OCI-LY7 (cell line): ENCODE data around the gene HLA-B. TPM values are rescaled to one million over a fixed set of nuclear protein-coding genes. Genes with fewer than 3 reads are reported as not detected.

Experiments used
- BruUV-seq: library from RNA; stranded (reverse); fragments of 400-500 nt; replicated peaks from 2 replicates; lab custom pipeline; 2021; lab: Mats Ljungman, UMichigan
- CTCF ChIA-PET: fragments of 300-600 bp; sonication (Branson Sonifier 250); formaldehyde crosslinking; loops from one replicate; lab custom pipeline; 2022; ENCODE audit warnings: antibody characterized with exemption; ENCODE audit not compliant: unreplicated experiment; lab: Charles Lee
- POLR2A ChIA-PET: fragments of 300-600 bp; sonication (Branson Sonifier 250); formaldehyde crosslinking; loops from one replicate; lab custom pipeline; 2022; ENCODE audit warnings: antibody characterized with exemption; lab: Charles Lee
- DNase-seq: peaks from one replicate; pipeline ENCODE4 v3.0.0-alpha.2; 2015; ENCODE audit warnings: low spot score
- H2AFZ ChIP-seq: fragments of 200-600 bp; sonication (generic), shearing (Covaris generic); 2 replicates; pipeline ENCODE4 v1.6.1; 2014; ENCODE audit warnings: mild to moderate bottlenecking, antibody characterized with exemption, low read length, moderate library complexity
- H3K27ac ChIP-seq: fragments of 200-600 bp; sonication (generic); 2 replicates; pipeline ENCODE4 v1.5.1; 2014; ENCODE audit warnings: mixed run types, low read depth, mild to moderate bottlenecking, moderate library complexity, low read length, inconsistent platforms; ENCODE audit not compliant: poor library complexity, severe bottlenecking
- H3K36me3 ChIP-seq: fragments of 200-600 bp; sonication (generic); 2 replicates; pipeline ENCODE4 v1.6.1; 2014; ENCODE audit warnings: mild to moderate bottlenecking, antibody characterized with exemption, low read length, moderate library complexity, mixed read lengths; ENCODE audit not compliant: insufficient read depth
- H3K4me1 ChIP-seq: fragments of 200-600 bp; sonication (generic); 2 replicates; pipeline ENCODE4 v1.5.1; 2014; ENCODE audit warnings: mild to moderate bottlenecking, low read length; ENCODE audit not compliant: insufficient read depth, poor library complexity, severe bottlenecking
- H3K4me2 ChIP-seq: fragments of 200-600 bp; sonication (generic); 2 replicates; pipeline ENCODE4 v1.6.1; 2014; ENCODE audit warnings: mild to moderate bottlenecking, low read length
- H3K4me3 ChIP-seq: fragments of 200-600 bp; sonication (generic); 2 replicates; pipeline ENCODE4 v1.5.1; 2014; ENCODE audit warnings: mild to moderate bottlenecking, low read depth, low read length; ENCODE audit not compliant: poor library complexity, severe bottlenecking
- H3K79me2 ChIP-seq: fragments of 200-600 bp; sonication (generic); 2 replicates; pipeline ENCODE4 v1.6.1; 2016; ENCODE audit warnings: low read depth, mild to moderate bottlenecking, low read length, moderate library complexity, mixed read lengths; ENCODE audit not compliant: insufficient read depth
- H3K9me2 ChIP-seq: fragments of 200-600 bp; sonication (generic); 2 replicates; pipeline ENCODE4 v1.6.1; 2016; ENCODE audit warnings: mild to moderate bottlenecking, low read length, mixed read lengths; ENCODE audit not compliant: insufficient read depth
- H3K9me3 ChIP-seq: fragments of 200-600 bp; sonication (generic); 2 replicates; pipeline ENCODE4 v1.6.1; 2014; ENCODE audit warnings: mild to moderate bottlenecking, mixed run types, low read length, mixed read lengths
- H4K20me1 ChIP-seq: fragments of 200-600 bp; sonication (generic); 2 replicates; pipeline ENCODE4 v1.6.1; 2014; ENCODE audit warnings: mild to moderate bottlenecking, antibody characterized with exemption, low read length, moderate library complexity, mixed read lengths; ENCODE audit not compliant: insufficient read depth
- CTCF ChIP-seq: fragments of 200-600 bp; sonication (generic); conservative IDR thresholded peaks from 2 replicates; pipeline ENCODE4 v1.5.1; 2014; ENCODE audit warnings: mild to moderate bottlenecking, antibody characterized with exemption, low read length, moderate library complexity, mixed read lengths
- EZH2phosphoT487 ChIP-seq: fragments of 200-600 bp; sonication (generic); IDR thresholded peaks from 2 replicates; pipeline ENCODE4 v1.6.1; 2018; ENCODE audit warnings: low read depth, borderline replicate concordance, mild to moderate bottlenecking, mixed run types, antibody characterized with exemption, low read length, moderate library complexity, mixed read lengths
- intact Hi-C: fragments of 100-400 bp; cut with micrococcal nuclease; formaldehyde crosslinking; loops from one replicate; pipeline ENCODE4 v1.10.0; 2022; ENCODE audit not compliant: unreplicated experiment
- total RNA-seq, 2 experiments: library from RNA; depleted of rRNA in 1 of 2; stranded (reverse); fragments of >200 nt in 1 of 2; shearing (Covaris generic) in 1 of 2; gene quantifications; 2 replicates each; pipeline ENCODE4 v1.2.3, GENCODE V29; 2014 to 2022

HLA-B gene
- total RNA-seq, 2 experiments from 2014 or later = 238 to 258 TPM

GRCh38 chr6:31365864-31366263 lies 8.9 kb upstream of the HLA-B start:
- no peak overlapping the region for H3K4me3 ChIP-seq
- no peak for TF ChIP-seq CTCF
- no peak for TF ChIP-seq EZH2phosphoT487
- H3K4me2 ChIP-seq = no peak overlapping the region
- H4K20me1 ChIP-seq = no peaks in the 10 kb centered on the region
- no peak for DNase-seq
- no peaks in the 10 kb centered on the region for H3K9me3 ChIP-seq
- no peaks in the 10 kb centered on the region for H3K79me2 ChIP-seq
- H3K36me3 ChIP-seq = no peaks in the 10 kb centered on the region
- H2AFZ ChIP-seq = no peak overlapping the region
- intact Hi-C loops = no loop called here
- H3K9me2 ChIP-seq = no peaks in the 10 kb centered on the region
- peaks cover 12% of the 10 kb centered on the region for H3K4me1 ChIP-seq
- H3K27ac ChIP-seq = no peak overlapping the region
- CTCF ChIA-PET = interaction anchor here (0.9 to 1.8 kb wide), 6 partner anchors 11 to 226 kb away, joined by 3 to 8 read pairs (median 4); no protein-coding TSS in a partner anchor
- POLR2A ChIA-PET = interaction anchor here (1.1 to 1.8 kb wide), 3 partner anchors 165 to 172 kb away, joined by 3 to 4 read pairs (median 4); no protein-coding TSS in a partner anchor
- BruUV-seq = no TSS peak

GRCh38 chr6:31363811-31364210 lies 6.8 kb upstream of the HLA-B start:
- CTCF ChIA-PET = no interaction called here
- Histone ChIP-seq H3K79me2 (no peaks in the 10 kb centered on the region), H4K20me1 (no peaks in the 10 kb centered on the region), H3K27ac (no peak overlapping the region), H3K4me2 (no peak overlapping the region), H3K9me2 (no peaks in the 10 kb centered on the region), H3K9me3 (no peaks in the 10 kb centered on the region), H3K4me1 (peaks cover 12% of the 10 kb centered on the region), H2AFZ (no peak overlapping the region), H3K4me3 (no peak overlapping the region), H3K36me3 (no peaks in the 10 kb centered on the region)
- no peak for DNase-seq
- POLR2A ChIA-PET = interaction anchor here (0.6 kb wide), 1 partner anchor 387 kb away, joined by 3 read pairs; no protein-coding TSS in a partner anchor
- intact Hi-C loops = no loop called here
- TF ChIP-seq EZH2phosphoT487 = no peak
- TF ChIP-seq CTCF = no peak
- BruUV-seq = no TSS peak

GRCh38 chr6:31362751-31363150 lies 5.8 kb upstream of the HLA-B start:
- no peak overlapping the region for H3K4me2 ChIP-seq

More at GRCh38 chr6:31362751-31363150, 5.8 kb upstream of the HLA-B start:
- Histone ChIP-seq H3K9me2 (no peaks in the 10 kb centered on the region), H3K9me3 (no peaks in the 10 kb centered on the region), H3K4me3 (no peak overlapping the region), H2AFZ (no peak overlapping the region), H4K20me1 (no peaks in the 10 kb centered on the region), H3K79me2 (no peaks in the 10 kb centered on the region), H3K36me3 (no peaks in the 10 kb centered on the region), H3K27ac (no peak overlapping the region), H3K4me1 (peaks cover 23% of the 10 kb centered on the region)
- TF ChIP-seq EZH2phosphoT487 (no peak), CTCF (no peak)
- ChIA-PET POLR2A (no interaction called here), CTCF (no interaction called here)
- intact Hi-C loops = no loop called here
- no peak for DNase-seq
- BruUV-seq = no TSS peak
